Cardiac fibroblast (primary cell): ENCODE data around the gene JAKMIP1.

Experiments
- DNase-seq, 2 donors: peaks; one replicate each; pipeline versions ENCODE4 v3.0.0 to v3.0.0-alpha.2; 2010; ENCODE audit warnings: low read depth in 2 of 2
- H3K4me3 ChIP-seq, 2 donors: replicated peaks in 1 of 2; 1 replicate in 1 of 2; 2 replicates in 1 of 2; pipeline ENCODE4 v1.5.1; 2011; ENCODE audit warnings: low read depth in 2 of 2, low read length in 2 of 2, mild to moderate bottlenecking in 2 of 2, moderate library complexity in 1 of 2
- TF ChIP-seq, protein P1 (sequence below): IDR thresholded peaks from one replicate; pipeline ENCODE4 v1.5.1; 2011; ENCODE audit warnings: low read depth, mild to moderate bottlenecking, low read length, inconsistent platforms

The JAKMIP1 gene

GRCh38 chr4:6157926-6158325 lies 42.4 kb downstream of the JAKMIP1 start:
- TF ChIP-seq, protein P1, sequence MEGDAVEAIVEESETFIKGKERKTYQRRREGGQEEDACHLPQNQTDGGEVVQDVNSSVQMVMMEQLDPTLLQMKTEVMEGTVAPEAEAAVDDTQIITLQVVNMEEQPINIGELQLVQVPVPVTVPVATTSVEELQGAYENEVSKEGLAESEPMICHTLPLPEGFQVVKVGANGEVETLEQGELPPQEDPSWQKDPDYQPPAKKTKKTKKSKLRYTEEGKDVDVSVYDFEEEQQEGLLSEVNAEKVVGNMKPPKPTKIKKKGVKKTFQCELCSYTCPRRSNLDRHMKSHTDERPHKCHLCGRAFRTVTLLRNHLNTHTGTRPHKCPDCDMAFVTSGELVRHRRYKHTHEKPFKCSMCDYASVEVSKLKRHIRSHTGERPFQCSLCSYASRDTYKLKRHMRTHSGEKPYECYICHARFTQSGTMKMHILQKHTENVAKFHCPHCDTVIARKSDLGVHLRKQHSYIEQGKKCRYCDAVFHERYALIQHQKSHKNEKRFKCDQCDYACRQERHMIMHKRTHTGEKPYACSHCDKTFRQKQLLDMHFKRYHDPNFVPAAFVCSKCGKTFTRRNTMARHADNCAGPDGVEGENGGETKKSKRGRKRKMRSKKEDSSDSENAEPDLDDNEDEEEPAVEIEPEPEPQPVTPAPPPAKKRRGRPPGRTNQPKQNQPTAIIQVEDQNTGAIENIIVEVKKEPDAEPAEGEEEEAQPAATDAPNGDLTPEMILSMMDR, result no peak
- DNase-seq, result no peak

GRCh38 chr4:6155996-6156750 lies 44.2 kb downstream of the JAKMIP1 start:
- H3K4me3 ChIP-seq, result no peak overlapping the region
- no peak for DNase-seq
- TF ChIP-seq, protein P1, result no peak

More at GRCh38 chr4:6157926-6158325, 42.4 kb downstream of the JAKMIP1 start:
- no peak overlapping the region for H3K4me3 ChIP-seq

GRCh38 chr4:6154875-6155274 lies 45.5 kb downstream of the JAKMIP1 start:
- DNase-seq, result no peak
- TF ChIP-seq, protein P1, result no peak
- H3K4me3 ChIP-seq, result no peak overlapping the region

GRCh38 chr4:6153874-6154273 lies 46.5 kb downstream of the JAKMIP1 start:
- no peak overlapping the region for H3K4me3 ChIP-seq
- no peak for DNase-seq
- TF ChIP-seq, protein P1, result no peak

DNA sequence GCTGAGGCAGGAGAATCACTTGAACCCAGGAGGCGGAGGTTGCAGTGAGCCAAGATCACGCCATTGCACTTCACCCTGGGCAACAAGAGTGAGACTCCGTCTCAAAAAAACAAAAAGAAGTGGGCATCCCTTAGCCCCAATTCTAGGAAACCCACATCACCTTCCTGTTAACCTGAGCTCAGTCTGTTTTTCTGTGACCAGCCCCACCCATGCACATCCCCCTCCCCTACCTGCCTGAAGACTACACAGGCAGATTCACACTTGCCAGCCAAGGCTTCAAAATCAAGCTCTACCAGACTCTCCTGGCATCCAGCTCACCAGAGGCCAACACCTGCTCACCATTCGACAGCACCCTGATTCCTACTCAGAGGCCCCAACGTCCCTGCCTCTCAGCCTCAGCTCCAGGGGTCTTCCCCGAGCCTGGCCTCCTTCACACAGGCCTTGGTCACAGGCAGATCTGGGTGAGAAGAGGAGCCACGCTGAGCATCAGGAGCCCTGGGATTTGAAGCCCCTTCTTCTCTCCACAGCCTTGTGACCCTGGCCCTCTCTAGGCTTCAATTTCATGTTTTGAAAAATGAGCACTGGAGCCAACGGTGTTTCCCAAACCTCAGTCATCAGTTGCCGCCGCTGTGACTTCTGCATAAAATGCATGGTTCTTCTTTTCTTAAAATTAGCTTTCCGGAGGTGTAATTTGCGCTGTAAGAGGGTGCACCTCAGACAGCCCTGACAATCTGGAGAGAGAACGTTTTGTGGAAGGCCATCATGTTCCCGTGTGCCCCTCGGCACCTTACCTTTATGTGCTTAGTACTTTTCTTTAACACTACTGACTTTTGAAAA lies 47.3 kb downstream of the JAKMIP1 start:
- DNase-seq, result no peak

GRCh38 chr4:6150046-6150735 lies 50.2 kb downstream of the JAKMIP1 start:
- DNase-seq, result no peak
- no peak overlapping the region for H3K4me3 ChIP-seq
- TF ChIP-seq, protein P1, result no peak

More for the DNA sequence above, 47.3 kb downstream of the JAKMIP1 start:
- TF ChIP-seq, protein P1, result no peak
- no peak overlapping the region for H3K4me3 ChIP-seq
